Measurements from ENCODE around the gene DDX27.
"Not testable (repeated sequence)": the region's sequence is repeated elsewhere in the genome, so short reads cannot be mapped to it uniquely, and the experiment has no call there.

- not testable (repeated sequence) for TF ChIP-seq CHD7 (IDR thresholded peaks at IDR 0.05; ENCODE audit: insufficient replicate concordance, low read length); BRCA1 (IDR thresholded peaks at IDR 0.05; ENCODE audit: low read depth, low read length); RFX5 (IDR thresholded peaks at IDR 0.05; ENCODE audit: borderline replicate concordance, low read depth, low read length); SIN3A (conservative IDR thresholded peaks at IDR 0.05 in 1 of 2, IDR thresholded peaks at IDR 0.05 in 1 of 2; ENCODE audit: low read depth in 1 of 2, low read length in 2 of 2); GABPA (IDR thresholded peaks at IDR 0.05; ENCODE audit: borderline replicate concordance, insufficient read depth, low read length)
Measured at GRCh38 chr20:49218739-49219090, 501 bp upstream of the DDX27 start.

All from H1 (cell line).